A549 (cell line): ENCODE results near the gene MYO1D. TPM values are rescaled to one million over a fixed set of nuclear protein-coding genes. Genes with fewer than 3 reads are reported as not detected.

Source experiments
- ATAC-seq, 2 experiments: fragments of 200-7000 bp in 1 of 2; fragments of >200 bp in 1 of 2; cut with Nextera tagmentation in 1 of 2; cut with Tn5 transposase in 1 of 2; 3 replicates each; pipeline versions ENCODE4 v1.8.0 to v1.9.1; 2018 to 2020; ENCODE audit warnings: mild to moderate bottlenecking in 1 of 2, moderate library complexity in 1 of 2
- CTCF ChIA-PET: fragments of 300-600 bp; sonication (Branson Sonifier 250); formaldehyde crosslinking; extraction: SDS; loops from one replicate; lab custom pipeline; 2021; ENCODE audit warnings: antibody characterized with exemption, inconsistent platforms; lab: Yijun Ruan, JAX
- POLR2A ChIA-PET: fragments of 350-600 bp; formaldehyde crosslinking; extraction: SDS; loops from one replicate; lab custom pipeline; 2021; ENCODE audit warnings: antibody characterized with exemption, inconsistent platforms; lab: Yijun Ruan, JAX
- DNase-seq, 2 experiments: peaks; one replicate each; pipeline versions ENCODE4 v3.0.0 to v3.0.0-alpha.2; 2011 to 2016; ENCODE audit warnings: low read depth in 1 of 2, low spot score in 1 of 2
- FAIRE-seq: peaks from 2 replicates; lab custom pipeline; 2011; peaks lifted over from hg19 to GRCh38; lab: Jason Lieb, UNC
- H3K27ac ChIP-seq, 2 experiments: fragments of >200 bp; sonication (Bioruptor Twin); formaldehyde crosslinking; 3 replicates each; pipeline ENCODE4 v1.5.1; 2016 to 2017
- H3K4me1 ChIP-seq: fragments of >200 bp; sonication (Bioruptor Twin); formaldehyde crosslinking; 3 replicates; pipeline ENCODE4 v1.6.1; 2016
- H3K4me2 ChIP-seq: fragments of >200 bp; sonication (Bioruptor Twin); formaldehyde crosslinking; 3 replicates; pipeline ENCODE4 v1.6.1; 2016
- H3K4me3 ChIP-seq: fragments of >200 bp; sonication (Bioruptor Twin); formaldehyde crosslinking; 3 replicates; pipeline ENCODE4 v1.5.1; 2016
- H3K9me3 ChIP-seq: fragments of >200 bp; sonication (Bioruptor Twin); formaldehyde crosslinking; 3 replicates; pipeline ENCODE4 v1.6.1; 2016
- ATOH8 ChIP-seq: fragments of 250-450 bp; sonication (Bioruptor Pico); IDR thresholded peaks from 2 replicates; pipeline ENCODE4 v1.5.0; 2020; ENCODE audit warnings: low read depth, mild to moderate bottlenecking, moderate library complexity
- BHLHE40 ChIP-seq: IDR thresholded peaks from 2 replicates; pipeline ENCODE4 v1.6.1; 2012; ENCODE audit warnings: low read depth, low read length, inconsistent platforms
- CBX8 ChIP-seq: fragments of 200-600 bp; sonication (generic); IDR thresholded peaks from 2 replicates; pipeline ENCODE4 v1.6.1; 2016
- CTCF ChIP-seq: fragments of >200 bp; sonication (Bioruptor Twin); formaldehyde crosslinking; IDR thresholded peaks from 3 replicates; pipeline ENCODE4 v1.5.1; 2016
- EHF ChIP-seq: fragments of 250-450 bp; sonication (Bioruptor Pico); IDR thresholded peaks from 2 replicates; pipeline ENCODE4 v1.5.0; 2020; ENCODE audit warnings: mild to moderate bottlenecking
- FOSB ChIP-seq: fragments of 250-450 bp; sonication (Bioruptor Pico); IDR thresholded peaks from 2 replicates; pipeline ENCODE4 v1.5.0; 2020; ENCODE audit warnings: mild to moderate bottlenecking, moderate library complexity
- FOSL2 ChIP-seq, 2 experiments: fragments of 450-650 bp in 1 of 2; fragments of >200 bp in 1 of 2; sonication (Bioruptor Twin) in 1 of 2; formaldehyde crosslinking; IDR thresholded peaks; 2 replicates each; pipeline versions ENCODE4 v1.5.0 to v1.6.1; 2016 to 2020; ENCODE audit warnings: mild to moderate bottlenecking in 1 of 2, moderate library complexity in 1 of 2
- FOXS1 ChIP-seq: fragments of 250-450 bp; sonication (Bioruptor Pico); IDR thresholded peaks from 2 replicates; pipeline ENCODE4 v1.5.0; 2020; ENCODE audit warnings: mild to moderate bottlenecking, moderate library complexity
- HMGXB4 ChIP-seq: fragments of 250-450 bp; sonication (Bioruptor Pico); IDR thresholded peaks from 2 replicates; pipeline ENCODE4 v1.5.0; 2021; ENCODE audit warnings: mild to moderate bottlenecking, moderate library complexity, borderline replicate concordance
- JUN ChIP-seq, 2 experiments: fragments of >200 bp; sonication (Bioruptor Twin); formaldehyde crosslinking; IDR thresholded peaks; 2 replicates in 1 of 2; 3 replicates in 1 of 2; pipeline ENCODE4 v1.6.1; 2016 to 2017
- KDM5A ChIP-seq: fragments of 200-600 bp; sonication (generic); IDR thresholded peaks from 2 replicates; pipeline ENCODE4 v1.6.1; 2016; ENCODE audit warnings: antibody characterized with exemption, mild to moderate bottlenecking
- MAZ ChIP-seq: fragments of 150-350 bp; IDR thresholded peaks from 2 replicates; pipeline ENCODE4 v1.6.1; 2014; ENCODE audit warnings: antibody characterized with exemption, low read depth, low read length, borderline replicate concordance
- PBX3 ChIP-seq: IDR thresholded peaks from 2 replicates; pipeline ENCODE4 v1.6.1; 2012
- PHF8 ChIP-seq: fragments of 200-600 bp; sonication (generic); IDR thresholded peaks from 2 replicates; pipeline ENCODE4 v1.6.1; 2016; ENCODE audit warnings: low read depth, mild to moderate bottlenecking, antibody characterized with exemption, moderate library complexity, borderline replicate concordance
- POLR2AphosphoS2 ChIP-seq: conservative IDR thresholded peaks from 2 replicates; pipeline ENCODE4 v1.6.1; 2012; ENCODE audit warnings: low read length, improper control_type of control experiment, inconsistent platforms
- RAD21 ChIP-seq, 2 experiments: fragments of >200 bp in 1 of 2; sonication (Bioruptor Twin) in 1 of 2; formaldehyde crosslinking in 1 of 2; IDR thresholded peaks in 1 of 2; conservative IDR thresholded peaks in 1 of 2; 2 replicates in 1 of 2; 3 replicates in 1 of 2; pipeline ENCODE4 v1.6.1; 2012 to 2018; ENCODE audit warnings: inconsistent platforms in 1 of 2
- REST ChIP-seq: fragments of 200-600 bp; sonication (generic); IDR thresholded peaks from 2 replicates; pipeline ENCODE4 v1.6.1; 2016; ENCODE audit warnings: antibody characterized with exemption, mild to moderate bottlenecking, moderate library complexity
- RFX5 ChIP-seq: fragments of 450-650 bp; IDR thresholded peaks from 2 replicates; pipeline ENCODE4 v1.7.1; 2014; ENCODE audit warnings: antibody characterized with exemption, mild to moderate bottlenecking, moderate library complexity
- SMC3 ChIP-seq: fragments of >200 bp; sonication (Bioruptor Twin); formaldehyde crosslinking; IDR thresholded peaks from 3 replicates; pipeline ENCODE4 v1.6.1; 2018; ENCODE audit warnings: inconsistent platforms
- TP53 ChIP-seq: fragments of 250-450 bp; sonication (Bioruptor Pico); IDR thresholded peaks from 2 replicates; pipeline ENCODE4 v1.5.0; 2021; ENCODE audit warnings: mild to moderate bottlenecking, moderate library complexity
- USF2 ChIP-seq: fragments of 450-650 bp; IDR thresholded peaks from 2 replicates; pipeline ENCODE4 v1.6.1; 2014; ENCODE audit warnings: antibody characterized with exemption
- ZNF302 ChIP-seq: fragments of 250-450 bp; sonication (Bioruptor Pico); IDR thresholded peaks from 2 replicates; pipeline ENCODE4 v1.9.0; 2021; ENCODE audit warnings: inconsistent platforms, mild to moderate bottlenecking, moderate library complexity
- whole genome bisulfite sequencing: methylation state at CpG from one replicate; pipeline ENCODE4 v1.1.6; 2017; ENCODE audit errors: missing lambda C conversion rate; 5-methylcytosine and 5-hydroxymethylcytosine counted together
- polyA plus RNA-seq, 4 experiments: library from polyadenylated mRNA; depleted of rRNA in 3 of 4; stranded (reverse); fragments of >200 nt; fragmentation: RNase III in 1 of 4; extraction: RNeasy Plus Mini Kit Qiagen cat#74134 plus additional on column Dnase treatment in 1 of 4; gene quantifications; 2 replicates in 3 of 4; 3 replicates in 1 of 4; pipeline ENCODE4 v1.2.3, GENCODE V29; 2011 to 2017

MYO1D gene
- polyA plus RNA-seq, 2 of the 4 experiments (the other 2 are of a cell fraction), result 2.8 to 4.2 TPM

GRCh38 chr17:32757963-32758362, 119.0 kb downstream of the MYO1D start (continued):
- TF ChIP-seq ATOH8 (CRISPR knock-in tag), result no peak
- no peak for TF ChIP-seq PHF8
- no peak for TF ChIP-seq BHLHE40
- no peak for TF ChIP-seq POLR2AphosphoS2
- no peak for TF ChIP-seq FOSB (CRISPR knock-in tag)
- TF ChIP-seq JUN (IDR thresholded peaks at IDR 0.05), result no peak
- TF ChIP-seq KDM5A, result no peak
- TF ChIP-seq EHF, result no peak
- TF ChIP-seq MAZ, result no peak
- no peak for TF ChIP-seq HMGXB4 (CRISPR knock-in tag)

GRCh38 chr17:32756696-32757095, 120.2 kb downstream of the MYO1D start:
- no peak for FAIRE-seq
- POLR2A ChIA-PET, result interaction anchor here (0.7 kb wide), 1 partner anchor 55 kb away, joined by 4 read pairs; no protein-coding TSS in a partner anchor

GRCh38 chr17:32755045-32755805, 121.7 kb downstream of the MYO1D start:
- Histone ChIP-seq H3K27ac (no peak overlapping the region), H3K4me3 (no peak overlapping the region), H3K9me3 (no peaks in the 10 kb centered on the region), H3K4me1 (no peaks in the 10 kb centered on the region), H3K4me2 (no peak overlapping the region)
- ATAC-seq (peak; percentile 91 to 95), DNase-seq (peak; percentile 55 to 78), FAIRE-seq (peak; percentile 99)
- WGBS, result 42% methylated on average over 7 of the region's 7 CpGs
- CTCF ChIA-PET, result interaction anchor here (0.6 to 2.7 kb wide), 25 partner anchors 9 to 946 kb away, joined by 3 to 26 read pairs (median 4); partner anchors contain the start of gene CDK5R1
- POLR2A ChIA-PET, result interaction anchor here (0.7 kb wide), 1 partner anchor 269 kb away, joined by 3 read pairs; the partner anchor contains the start of gene CDK5R1
- TF ChIP-seq ZNF302 (CRISPR knock-in tag) (no peak), PBX3 (no peak), SMC3 (peak; percentile 66), BHLHE40 (no peak), RAD21 (conservative IDR thresholded peaks at IDR 0.05 in 1 of 2, IDR thresholded peaks at IDR 0.05 in 1 of 2) (peak; percentile 89 to 91), REST (no peak), CBX8 (no peak), CTCF (peak; percentile 86), USF2 (peak; percentile 66), RFX5 (no peak; the same call in 1 of the 2 replicates), TP53 (CRISPR knock-in tag) (no peak), FOXS1 (CRISPR knock-in tag) (no peak)

More at GRCh38 chr17:32756696-32757095, 120.2 kb downstream of the MYO1D start:
- H3K4me1 ChIP-seq, result no peaks in the 10 kb centered on the region
- no peak for TF ChIP-seq FOSL2 (IDR thresholded peaks at IDR 0.05)
- no peak for TF ChIP-seq FOSL2 (CRISPR knock-in tag; IDR thresholded peaks at IDR 0.05)
- no peak overlapping the region for H3K27ac ChIP-seq
- CTCF ChIA-PET, result interaction anchor here (0.5 to 2.1 kb wide), 15 partner anchors 11 to 294 kb away, joined by 3 to 14 read pairs (median 4); partner anchors contain the start of gene MYO1D
- DNase-seq (no peak), ATAC-seq (no peak)
- no peaks in the 10 kb centered on the region for H3K9me3 ChIP-seq
- H3K4me3 ChIP-seq, result no peak overlapping the region
- H3K4me2 ChIP-seq, result no peak overlapping the region
- WGBS, result 95% methylated on average over 1 of the region's 1 CpG
